Testis (tissue), 3 donors: ENCODE data around the gene MIGA2. TPM values are rescaled to one million over a fixed set of nuclear protein-coding genes. Genes with fewer than 3 reads are reported as not detected.

Experiments used
- DNase-seq: peaks from one replicate; pipeline ENCODE4 v3.0.0-alpha.2; 2019
- H3K27ac ChIP-seq, 2 donors: fragments of 200-600 bp; sonication (generic); one replicate each; pipeline ENCODE4 v1.5.1; 2019
- H3K27me3 ChIP-seq: fragments of 200-600 bp; sonication (generic); one replicate; pipeline ENCODE4 v1.5.1; 2019
- H3K36me3 ChIP-seq: fragments of 200-600 bp; sonication (generic); one replicate; pipeline ENCODE4 v1.5.1; 2017; ENCODE audit warnings: low read depth; ENCODE audit errors: missing control alignments
- H3K4me1 ChIP-seq: fragments of 200-600 bp; sonication (generic); one replicate; pipeline ENCODE4 v1.5.1; 2019
- H3K4me3 ChIP-seq, 2 donors: fragments of 200-600 bp; sonication (generic); one replicate each; pipeline ENCODE4 v1.5.1; 2017 to 2019
- H3K9me3 ChIP-seq: fragments of 200-600 bp; sonication (generic); one replicate; pipeline ENCODE4 v1.5.1; 2017
- CTCF ChIP-seq, 3 experiments: fragments of 450-650 bp in 2 of 3; fragments of 200-600 bp in 1 of 3; sonication (generic) in 1 of 3; IDR thresholded peaks; one replicate each; pipeline ENCODE4 v1.5.1; 2016 to 2019; ENCODE audit warnings: antibody characterized with exemption in 3 of 3, mild to moderate bottlenecking in 2 of 3, moderate library complexity in 1 of 3
- POLR2A ChIP-seq: fragments of 450-650 bp; IDR thresholded peaks from one replicate; pipeline ENCODE4 v1.6.1; 2017; ENCODE audit warnings: antibody characterized with exemption, mild to moderate bottlenecking, moderate library complexity
- WGBS, 2 donors: methylation state at CpG; one replicate each; pipeline ENCODE4 v1.1.5; 2018; 5-methylcytosine and 5-hydroxymethylcytosine counted together
- intact Hi-C: fragments of 100-400 bp; cut with DNase I; formaldehyde crosslinking; loops from one replicate; pipeline ENCODE4 v1.15.1; 2023; ENCODE audit warnings: low total_unique reads
- polyA plus RNA-seq: library from polyadenylated mRNA; stranded (reverse); fragments of 350-450 nt; fragmentation: Illumina TruSeq; extraction: RNeasy Lipid Tissue Mini Kit (QIAGEN cat#74804); gene quantifications from one replicate; pipeline ENCODE4 v1.2.3, GENCODE V29; 2014; ENCODE audit warnings: low read depth, low replicate concordance; ENCODE audit not compliant: insufficient read depth
- total RNA-seq, 2 donors: library from RNA; depleted of rRNA; stranded (reverse); fragments of >200 nt; gene quantifications; one replicate each; pipeline ENCODE4 v1.2.3, GENCODE V29; 2016

MIGA2 gene
- total and polyA plus RNA-seq, 3 donors from 2014 or later = 22.9 to 42.7 (median 42.0) TPM

DNA sequence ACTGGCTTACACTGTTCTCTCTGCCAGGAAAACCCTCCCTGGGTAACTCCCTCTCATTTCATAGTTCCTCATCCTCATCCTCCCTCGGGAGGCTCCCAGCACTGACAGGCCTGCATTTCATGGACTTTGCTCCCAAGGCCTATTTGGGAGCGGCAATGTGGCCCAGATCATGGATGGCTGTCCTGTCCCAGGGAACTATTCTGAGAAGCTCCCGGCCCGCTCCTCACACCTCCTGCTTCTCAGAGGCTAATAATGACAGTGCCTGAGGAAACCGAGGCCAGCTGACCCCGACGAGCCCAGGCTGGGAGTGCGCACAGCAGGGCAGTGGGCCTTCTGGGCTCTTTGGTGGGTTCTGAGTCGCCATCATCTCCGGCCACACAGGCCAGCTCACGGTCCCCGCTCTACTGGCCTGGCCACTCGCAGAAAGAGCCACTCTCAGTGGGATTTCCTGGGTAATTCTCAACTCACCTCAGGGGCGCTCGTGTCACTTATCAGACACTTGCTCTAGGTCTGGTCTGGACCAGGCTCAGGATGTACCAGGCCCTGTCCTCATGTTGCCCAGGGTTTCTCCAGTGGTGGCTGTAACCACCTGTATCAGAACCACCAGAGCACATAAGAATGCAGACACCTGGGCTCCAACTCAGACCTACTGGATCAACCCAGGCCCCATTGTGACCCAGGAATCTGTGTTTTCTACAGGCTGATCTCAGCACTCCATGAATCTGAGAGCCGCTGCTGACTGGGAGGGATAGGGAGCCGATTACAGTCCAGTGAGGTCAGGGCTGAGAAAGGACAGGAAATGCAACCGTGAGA lies 42.5 kb downstream of the MIGA2 start:
- no peaks in the 10 kb centered on the region for H3K36me3 ChIP-seq
- TF ChIP-seq POLR2A (no peak), CTCF (IDR thresholded peaks at IDR 0.05) (no peak)
- no peak overlapping the region for H3K27ac ChIP-seq
- no peaks in the 10 kb centered on the region for H3K9me3 ChIP-seq
- no peaks in the 10 kb centered on the region for H3K27me3 ChIP-seq
- DNase-seq = no peak
- H3K4me3 ChIP-seq = no peak overlapping the region
- WGBS, 2 donors = 82 to 87% methylated on average over 8 to 18 of the region's 18 CpGs
- peaks cover 12% of the 10 kb centered on the region for H3K4me1 ChIP-seq
- intact Hi-C loops = no loop called here

DNA sequence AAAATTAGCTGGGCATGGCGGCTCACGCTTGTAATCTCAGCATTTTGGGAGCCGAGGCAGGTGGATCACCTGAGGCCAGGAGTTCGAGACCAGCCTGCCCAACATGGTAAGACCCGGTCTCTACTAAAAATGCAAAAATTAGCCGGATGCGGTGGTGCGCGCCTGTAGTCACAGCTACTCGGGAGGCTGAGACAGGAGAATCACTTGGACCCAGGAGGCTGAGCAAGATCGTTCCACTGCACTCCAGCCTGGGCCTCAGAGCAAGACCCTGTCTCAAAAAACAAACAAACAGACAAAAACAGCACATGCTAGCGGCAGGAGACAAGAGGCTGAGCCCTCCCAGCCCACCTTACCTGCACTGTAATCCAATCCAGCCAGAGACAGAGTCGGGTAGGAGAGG lies 43.4 kb downstream of the MIGA2 start:
- intact Hi-C loops = no loop called here
- no peaks in the 10 kb centered on the region for H3K36me3 ChIP-seq
- H3K4me3 ChIP-seq = peak overlapping the region in 1 of 2 donors; percentile 86
- WGBS, 2 donors = 59 to 79% methylated on average over 13 of the region's 13 CpGs
- no peaks in the 10 kb centered on the region for H3K27me3 ChIP-seq
- TF ChIP-seq CTCF (IDR thresholded peaks at IDR 0.05) (no peak), POLR2A (no peak)
- no peak overlapping the region for H3K27ac ChIP-seq
- DNase-seq = no peak
- peaks cover 12% of the 10 kb centered on the region for H3K4me1 ChIP-seq
- no peaks in the 10 kb centered on the region for H3K9me3 ChIP-seq

DNA sequence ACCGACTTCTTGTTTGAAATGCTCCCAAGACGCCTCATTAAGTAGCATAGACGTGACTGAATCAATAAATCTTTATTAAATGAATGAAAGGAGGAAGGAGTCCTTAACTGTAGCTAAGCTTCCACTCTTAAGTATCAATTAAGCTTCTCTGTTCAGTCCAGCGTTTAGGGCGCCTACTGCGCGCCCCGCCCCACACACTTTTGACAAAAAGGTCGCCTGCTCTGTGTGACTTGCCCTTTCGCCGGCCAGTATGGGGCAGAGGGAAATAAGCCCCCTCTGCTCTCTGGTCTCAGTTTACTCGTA lies 43.8 kb downstream of the MIGA2 start:
- no peaks in the 10 kb centered on the region for H3K9me3 ChIP-seq
- 4 to 6% methylated on average over 12 of the region's 12 CpGs for WGBS, 2 donors
- H3K36me3 ChIP-seq = no peaks in the 10 kb centered on the region
- intact Hi-C loops = no loop called here
- TF ChIP-seq CTCF (IDR thresholded peaks at IDR 0.05) (no peak), POLR2A (no peak)
- peak overlapping the region in 1 of 2 donors; percentile 53 for H3K27ac ChIP-seq
- DNase-seq = no peak
- peaks cover 12% of the 10 kb centered on the region for H3K4me1 ChIP-seq
- H3K4me3 ChIP-seq = peak overlapping the region; percentile 86
- no peaks in the 10 kb centered on the region for H3K27me3 ChIP-seq

DNA sequence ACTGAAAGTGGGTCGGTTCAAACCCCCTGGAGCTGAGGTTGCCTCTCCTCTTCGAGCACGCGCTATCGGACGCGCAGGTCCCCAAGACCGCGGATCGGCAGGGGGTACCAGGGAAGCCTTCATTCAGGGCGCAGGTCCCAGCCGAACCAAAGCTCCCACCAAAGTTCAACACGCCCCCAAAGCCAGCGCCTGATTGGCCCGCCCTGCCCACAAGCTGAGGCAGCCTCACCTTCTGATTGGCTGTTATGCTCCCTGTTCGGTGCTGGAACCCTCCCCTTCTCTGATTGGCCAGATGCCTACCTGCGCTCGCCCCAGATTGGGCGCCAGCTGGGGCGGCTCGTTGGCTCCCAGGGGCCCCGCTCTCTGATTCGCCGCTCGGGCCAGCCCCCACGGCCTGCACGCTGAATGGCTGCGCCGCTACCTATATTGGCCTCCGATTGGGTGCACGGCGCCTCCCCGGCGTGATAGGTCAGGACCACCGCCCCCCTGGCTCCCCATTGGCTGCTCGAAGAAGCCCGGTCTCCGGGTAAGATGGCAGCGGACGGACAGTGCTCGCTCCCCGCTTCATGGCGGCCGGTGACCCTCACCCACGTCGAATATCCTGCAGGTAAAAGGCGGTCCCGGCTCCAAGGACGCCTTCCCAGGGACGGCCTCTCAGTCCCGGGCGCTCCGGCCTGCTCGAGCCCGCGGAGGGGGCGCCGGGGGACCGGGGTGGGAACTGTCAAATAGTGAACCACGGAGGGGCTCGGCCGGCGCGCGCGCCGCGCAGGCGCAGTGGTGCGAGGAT lies 44.4 kb downstream of the MIGA2 start, which contains the start of gene DOLPP1:
Gene DOLPP1 (plus strand): TSS at position 511 of the 787 bp plus-strand sequence. CDS start 21 bp downstream, at position 532.
- no peak for TF ChIP-seq POLR2A
- TF ChIP-seq CTCF (IDR thresholded peaks at IDR 0.05) = peak in 2 of 3 experiments; percentile 23 to 27
- Histone ChIP-seq H3K9me3 (no peaks in the 10 kb centered on the region), H3K27ac (peak within 1 kb of the TSS; percentile 81 to 91), H3K27me3 (no peaks in the 10 kb centered on the region), H3K36me3 (no peaks in the 10 kb centered on the region), H3K4me1 (peaks cover 12% of the 10 kb centered on the region), H3K4me3 (peak within 1 kb of the TSS; percentile 86)
- intact Hi-C loops = no loop called here
- peak; percentile 99 for DNase-seq
- 1% methylated on average over 18 to 64 of the region's 70 CpGs for WGBS, 2 donors
